GM19397 (cell line): ENCODE measurements around the gene RHBDD1.

Experiments used
- ATAC-seq: cut with Tn5 transposase; IDR thresholded peaks from one replicate; pipeline ENCODE4 v1.9.1; 2021; ENCODE audit warnings: mild to moderate bottlenecking, moderate library complexity; ENCODE audit not compliant: unreplicated experiment

RHBDD1 gene

DNA sequence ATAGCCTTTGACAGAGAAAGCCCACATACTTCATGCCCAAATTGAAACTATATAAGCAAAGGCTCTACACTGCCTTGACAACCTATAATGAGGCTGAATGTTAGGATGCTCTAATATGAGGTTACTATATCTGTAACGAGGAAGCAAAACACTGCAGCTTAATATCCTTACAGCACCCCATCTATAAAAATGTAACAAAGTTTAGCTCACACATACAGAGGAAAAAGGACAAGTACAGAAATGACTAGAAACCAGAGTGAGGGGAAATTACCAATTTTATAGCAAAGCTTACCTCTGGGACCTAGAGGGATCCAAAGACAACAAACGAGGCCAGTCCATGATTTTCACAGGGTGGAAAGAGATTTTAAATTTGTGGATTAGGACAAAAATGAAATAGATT lies 189.7 kb downstream of the RHBDD1 start:
- ATAC-seq: no peak

DNA sequence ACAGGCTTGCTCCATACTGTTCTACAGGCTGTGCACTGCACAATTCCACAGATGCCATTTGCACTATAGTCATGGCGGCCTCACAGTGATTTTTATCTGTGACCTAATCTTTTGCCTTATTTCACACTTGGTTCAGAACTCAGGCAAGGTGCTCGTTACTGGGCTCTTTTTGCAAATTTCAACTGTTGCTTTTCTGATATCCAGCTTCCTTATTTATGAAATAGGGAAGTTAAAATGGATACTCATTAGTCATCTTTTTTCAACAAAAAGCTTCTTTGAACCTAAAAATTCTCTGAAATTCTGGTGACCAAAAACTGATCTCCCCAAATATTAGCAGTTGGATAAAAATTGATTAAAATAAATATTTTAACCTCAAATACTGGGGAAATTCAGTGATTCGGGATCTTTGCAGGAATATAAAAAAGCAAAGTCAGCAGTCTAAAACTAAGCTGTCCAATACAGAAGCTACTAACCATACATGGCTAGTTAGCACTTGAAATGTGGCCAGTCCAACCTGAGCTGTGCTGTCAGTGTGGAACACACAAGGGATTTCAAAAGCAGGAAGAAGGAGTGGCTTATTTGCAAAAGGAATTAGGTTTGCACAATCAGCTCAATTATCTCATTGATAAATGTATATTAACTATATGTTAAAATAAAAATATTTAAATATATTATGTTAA lies 193.7 kb downstream of the RHBDD1 start:
- no peak for ATAC-seq

DNA sequence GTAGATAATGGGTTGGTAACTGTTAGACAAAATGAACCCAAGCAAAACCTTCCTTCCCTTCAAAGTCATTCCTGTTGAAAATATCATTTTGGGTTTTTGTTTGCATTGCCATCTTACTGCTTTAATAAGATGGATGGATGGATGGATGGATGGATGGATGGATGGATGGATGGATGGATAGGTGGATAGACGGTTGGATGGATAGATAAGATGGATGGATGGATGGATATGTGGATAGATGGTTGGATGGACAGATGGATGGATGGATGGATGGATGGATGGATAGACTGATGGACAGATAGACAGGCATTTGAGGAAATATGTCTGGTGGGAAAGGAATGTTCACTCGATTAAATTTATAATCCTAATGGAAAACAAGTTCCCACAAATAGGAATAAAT lies 194.9 kb downstream of the RHBDD1 start:
- ATAC-seq: no peak

DNA sequence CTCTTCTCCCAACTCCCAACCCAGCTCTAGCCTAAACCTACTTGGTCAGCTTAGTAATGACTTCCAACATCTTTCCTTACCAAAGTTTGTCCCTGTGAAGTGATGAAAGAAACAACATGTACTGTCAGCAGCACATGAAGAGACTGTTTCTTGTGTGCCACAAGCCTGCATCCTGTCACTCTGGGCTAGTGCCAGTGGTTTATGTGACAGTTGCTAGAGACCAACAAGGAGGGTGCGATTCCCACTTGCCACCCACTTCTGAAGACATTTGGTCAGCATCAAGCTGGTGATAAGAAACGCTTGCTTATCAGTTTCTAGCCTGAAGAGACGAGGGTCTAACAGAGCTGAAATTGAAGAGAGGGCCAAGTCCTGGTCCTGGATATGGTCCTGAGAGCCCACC lies 195.5 kb downstream of the RHBDD1 start:
- ATAC-seq: no peak

DNA sequence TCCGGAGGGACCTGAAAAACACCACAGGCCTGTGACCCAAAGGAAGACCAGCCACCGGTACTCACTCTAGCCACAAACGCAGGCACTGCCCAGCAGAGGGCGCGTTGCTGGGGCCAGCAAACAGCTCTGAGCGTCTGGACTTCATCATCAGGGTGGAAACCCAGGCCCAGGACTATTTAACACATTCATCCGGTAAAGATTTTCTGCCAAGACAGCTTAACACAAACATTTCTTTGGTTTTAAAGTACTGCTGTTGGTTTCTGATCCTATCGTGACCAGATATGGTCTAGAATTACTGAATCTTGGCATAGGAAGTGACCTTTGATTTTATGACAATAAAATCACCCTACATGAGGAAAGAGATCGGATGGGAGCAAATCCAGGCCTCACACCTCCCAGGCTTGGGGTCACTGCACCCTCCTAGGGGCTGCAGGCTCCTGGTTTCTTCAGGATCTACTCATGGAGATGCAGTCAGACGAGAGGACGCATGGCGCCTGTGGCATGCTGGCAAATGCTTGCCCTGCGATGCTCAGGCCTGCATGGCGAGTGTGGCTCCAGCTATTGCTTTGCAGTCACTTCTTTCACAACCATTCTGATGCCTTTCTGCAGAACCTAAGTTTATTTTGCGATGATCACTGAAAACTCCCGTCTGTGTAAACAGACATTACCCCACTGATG lies 197.8 kb downstream of the RHBDD1 start:
- peak; percentile 81 for ATAC-seq

DNA sequence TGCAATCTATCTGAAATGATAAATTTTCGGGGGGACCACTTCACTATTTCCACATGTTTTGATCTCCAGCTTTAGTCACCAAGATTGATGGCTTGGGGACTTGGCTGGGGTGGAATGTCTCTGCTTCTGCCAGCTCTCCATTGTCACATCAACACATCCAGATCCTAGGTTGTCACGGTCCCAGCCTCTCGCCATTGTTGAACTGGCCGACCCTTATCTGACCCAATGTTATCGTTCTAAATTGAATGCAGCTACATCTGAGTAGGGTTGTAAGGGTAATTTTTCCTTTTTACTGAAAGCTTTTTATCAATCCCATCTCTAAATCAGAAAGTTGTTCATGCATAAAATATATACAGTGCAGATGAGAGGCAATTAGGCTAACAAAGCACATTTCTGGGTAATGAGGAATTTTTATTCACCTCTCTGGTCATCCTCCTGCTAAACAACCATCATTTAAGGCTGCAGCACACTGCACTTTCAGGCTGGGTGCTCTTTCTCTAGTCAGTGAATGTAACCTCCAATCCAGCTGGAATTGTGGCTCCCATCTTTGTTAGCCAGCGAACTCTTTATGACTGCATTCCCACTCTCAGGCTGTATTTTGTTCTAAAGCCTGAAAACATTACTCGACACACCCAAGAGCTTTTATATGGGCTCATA lies 200.0 kb downstream of the RHBDD1 start:
- no peak for ATAC-seq

DNA sequence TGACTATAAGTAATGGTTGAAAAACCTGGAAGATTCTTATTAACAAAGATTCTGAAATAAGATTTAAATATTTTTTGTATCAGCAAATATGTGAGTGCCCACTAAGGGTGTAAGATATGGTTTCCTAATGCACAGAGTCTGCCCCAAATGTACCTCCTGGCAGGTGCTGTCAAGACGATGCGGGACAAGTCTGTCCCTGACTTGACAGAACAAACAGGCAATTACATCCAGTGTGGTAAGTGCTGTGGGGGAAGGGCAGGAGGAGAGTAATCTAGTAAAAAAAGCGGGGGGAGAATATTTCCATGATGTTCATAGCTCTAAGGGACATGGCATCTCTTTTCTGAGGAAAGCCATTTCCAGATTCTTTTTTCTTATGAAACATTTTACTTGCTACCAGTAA lies 200.7 kb downstream of the RHBDD1 start:
- no peak for ATAC-seq

DNA sequence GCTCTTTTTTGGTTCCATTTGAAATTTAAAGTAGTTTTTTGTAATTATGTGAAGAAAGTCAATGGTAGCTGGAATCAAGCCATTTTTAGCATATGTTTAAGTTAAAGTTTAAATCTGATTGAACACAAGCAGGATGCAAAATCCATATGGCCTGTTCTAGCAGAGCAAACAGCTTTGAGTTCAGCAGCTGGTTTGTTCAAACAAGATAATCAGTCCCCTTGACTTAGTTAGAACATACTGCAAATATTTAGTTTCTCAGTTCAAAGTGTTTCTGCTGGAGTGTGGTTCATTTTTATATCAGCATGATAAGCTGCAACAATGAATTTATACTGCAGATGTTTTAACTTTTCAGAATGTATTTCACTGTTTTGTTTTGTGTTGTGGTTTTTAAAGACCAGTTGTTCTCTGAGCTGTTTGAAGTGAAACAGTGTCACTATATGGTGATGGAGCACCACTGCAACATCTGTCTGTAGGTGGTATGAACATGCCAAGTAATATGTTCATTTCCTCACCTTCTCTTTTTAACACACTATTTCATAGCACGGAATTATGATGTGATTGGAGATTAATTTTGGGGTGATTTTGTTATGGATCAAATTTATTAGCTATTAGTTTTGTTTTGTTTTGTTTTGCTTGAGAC lies 202.8 kb downstream of the RHBDD1 start:
- ATAC-seq: no peak

DNA sequence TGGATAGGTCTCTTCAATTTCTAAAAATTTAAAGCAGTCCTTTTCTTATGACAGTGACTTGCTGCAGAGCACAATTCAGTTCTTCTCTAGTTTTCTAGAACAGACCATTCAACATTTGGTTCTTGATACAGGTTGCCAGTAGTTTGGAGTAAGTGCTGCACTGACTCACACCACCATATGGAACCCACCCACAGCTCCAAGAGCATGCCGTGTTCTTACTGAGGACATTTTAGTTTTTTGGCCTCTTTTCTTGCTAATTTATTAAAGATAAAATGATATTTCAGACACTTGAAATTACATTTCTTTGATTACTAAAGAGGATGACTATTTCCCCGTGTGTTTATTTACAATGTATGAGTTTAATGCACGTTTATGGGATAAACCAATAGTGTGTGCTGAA lies 208.1 kb downstream of the RHBDD1 start:
- no peak for ATAC-seq
